K562 treated with DMSO at 1 percent for 4 hours (cell line): ENCODE data around the gene ARHGAP31. TPM values are rescaled to one million over a fixed set of nuclear protein-coding genes. Genes with fewer than 3 reads are reported as not detected.

Source experiments
- total RNA-seq: library from RNA; unstranded; fragments of 300-600 nt; gene quantifications from 2 replicates; pipeline ENCODE4 v1.2.3, GENCODE V29; 2022; ENCODE audit not compliant: insufficient read depth

Gene ARHGAP31, protein sequence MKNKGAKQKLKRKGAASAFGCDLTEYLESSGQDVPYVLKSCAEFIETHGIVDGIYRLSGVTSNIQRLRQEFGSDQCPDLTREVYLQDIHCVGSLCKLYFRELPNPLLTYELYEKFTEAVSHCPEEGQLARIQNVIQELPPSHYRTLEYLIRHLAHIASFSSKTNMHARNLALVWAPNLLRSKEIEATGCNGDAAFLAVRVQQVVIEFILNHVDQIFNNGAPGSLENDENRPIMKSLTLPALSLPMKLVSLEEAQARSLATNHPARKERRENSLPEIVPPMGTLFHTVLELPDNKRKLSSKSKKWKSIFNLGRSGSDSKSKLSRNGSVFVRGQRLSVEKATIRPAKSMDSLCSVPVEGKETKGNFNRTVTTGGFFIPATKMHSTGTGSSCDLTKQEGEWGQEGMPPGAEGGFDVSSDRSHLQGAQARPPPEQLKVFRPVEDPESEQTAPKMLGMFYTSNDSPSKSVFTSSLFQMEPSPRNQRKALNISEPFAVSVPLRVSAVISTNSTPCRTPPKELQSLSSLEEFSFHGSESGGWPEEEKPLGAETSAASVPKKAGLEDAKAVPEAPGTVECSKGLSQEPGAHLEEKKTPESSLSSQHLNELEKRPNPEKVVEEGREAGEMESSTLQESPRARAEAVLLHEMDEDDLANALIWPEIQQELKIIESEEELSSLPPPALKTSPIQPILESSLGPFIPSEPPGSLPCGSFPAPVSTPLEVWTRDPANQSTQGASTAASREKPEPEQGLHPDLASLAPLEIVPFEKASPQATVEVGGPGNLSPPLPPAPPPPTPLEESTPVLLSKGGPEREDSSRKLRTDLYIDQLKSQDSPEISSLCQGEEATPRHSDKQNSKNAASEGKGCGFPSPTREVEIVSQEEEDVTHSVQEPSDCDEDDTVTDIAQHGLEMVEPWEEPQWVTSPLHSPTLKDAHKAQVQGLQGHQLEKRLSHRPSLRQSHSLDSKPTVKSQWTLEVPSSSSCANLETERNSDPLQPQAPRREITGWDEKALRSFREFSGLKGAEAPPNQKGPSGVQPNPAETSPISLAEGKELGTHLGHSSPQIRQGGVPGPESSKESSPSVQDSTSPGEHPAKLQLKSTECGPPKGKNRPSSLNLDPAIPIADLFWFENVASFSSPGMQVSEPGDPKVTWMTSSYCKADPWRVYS (N-terminal part only)
- 0.10 TPM in 1 of 2 replicates, not detected in the other for total RNA-seq

DNA sequence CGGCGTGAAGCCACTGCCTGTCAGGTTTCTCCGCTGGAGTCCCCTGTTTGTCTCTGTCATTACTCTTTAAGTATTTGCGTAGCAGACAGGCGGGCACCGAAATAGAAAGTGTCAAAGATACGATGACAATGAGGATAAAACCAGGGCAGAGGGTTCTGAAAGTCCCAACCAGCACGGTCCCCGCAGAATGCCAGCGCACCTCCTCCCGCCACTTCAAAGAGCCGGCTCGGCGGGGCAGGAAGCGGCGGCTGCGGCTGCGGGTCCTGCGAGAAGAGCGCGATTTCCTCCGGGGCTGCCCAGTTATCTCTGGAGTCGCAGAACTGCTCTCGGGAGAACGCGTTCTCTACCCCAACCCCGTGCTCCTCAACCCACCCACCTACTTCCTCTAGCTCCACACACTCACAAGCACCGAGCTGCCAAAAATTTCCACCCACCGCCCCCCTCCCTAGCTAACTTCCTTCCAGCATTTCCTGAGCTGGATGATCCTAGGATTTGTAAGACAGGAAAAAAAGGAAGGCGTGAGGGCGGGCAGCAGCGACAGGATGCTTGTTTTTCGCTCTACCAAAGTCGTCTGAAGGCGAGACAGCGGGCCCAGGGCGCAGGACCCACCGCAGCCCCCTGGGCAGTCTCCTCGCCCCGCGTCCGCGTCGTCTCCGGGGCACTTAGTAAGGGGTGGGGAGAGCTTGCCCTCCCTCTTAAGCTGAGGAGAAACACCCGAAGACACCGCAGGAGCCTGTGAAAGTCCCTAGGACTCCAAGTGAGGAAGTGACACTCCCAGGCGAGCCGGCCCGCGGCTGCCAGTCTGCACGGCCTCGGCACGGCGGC is at the start of gene ARHGAP31:
TSS of gene ARHGAP31 (plus strand) at position 513 of the 825 bp plus-strand sequence. CDS start 522 bp downstream, outside the sequence.

DNA sequence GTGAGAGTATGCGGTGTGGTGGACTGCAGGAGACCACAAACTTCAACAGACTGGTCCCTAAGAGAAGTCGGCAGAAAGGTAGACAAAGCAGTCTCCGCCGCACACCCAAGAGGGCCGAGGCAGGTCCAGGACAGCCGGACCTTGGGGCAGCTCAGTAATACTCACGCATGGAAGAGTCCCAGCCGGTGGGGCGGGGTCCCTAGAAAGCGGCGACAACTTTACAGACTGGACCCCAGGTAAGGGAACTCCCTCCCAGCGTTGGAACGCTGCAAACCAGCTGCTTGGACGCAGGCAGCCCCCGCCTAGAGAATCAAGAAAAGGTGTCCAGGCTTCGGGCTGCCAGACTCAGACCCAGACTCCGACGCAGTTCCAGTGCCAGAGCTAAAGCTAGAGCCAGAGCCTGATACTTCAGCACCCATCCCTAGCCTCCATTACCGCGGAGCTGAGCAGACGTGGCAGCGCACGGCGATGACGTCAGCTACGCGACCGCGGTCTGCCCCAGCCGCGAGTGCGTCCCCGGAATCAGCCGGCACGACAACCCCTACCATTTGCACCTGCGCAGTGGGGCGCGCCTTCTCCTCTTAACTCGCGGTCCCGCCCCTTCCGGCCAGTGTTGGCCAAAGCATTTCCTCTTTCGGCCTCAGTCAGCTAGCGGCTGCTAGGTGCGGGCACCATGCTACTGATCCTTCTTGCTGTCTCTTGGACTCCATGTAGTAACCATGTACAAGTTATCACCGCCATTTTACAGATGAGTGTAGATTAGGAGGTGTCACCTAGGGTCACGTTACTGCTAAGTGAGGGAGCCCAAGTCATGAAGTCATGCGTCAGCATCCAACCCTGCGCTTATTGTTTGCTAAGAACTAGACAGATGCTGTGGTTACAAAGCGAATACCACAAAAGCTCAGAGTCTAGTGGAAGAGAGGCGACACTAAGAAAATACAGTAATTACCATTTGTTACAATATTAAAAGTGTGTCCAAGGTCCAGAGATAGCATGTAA is 169.3 kb downstream of the ARHGAP31 start, which contains the start of gene TMEM39A:
TSS of gene TMEM39A (minus strand) at position 445 of the 999 bp plus-strand sequence. CDS start 1,541 bp downstream, outside the sequence.

Other genes starting within 250 kb of the ARHGAP31 start
- not detected in 2 replicates for gene TEX55, start 148.2 kb upstream of the ARHGAP31 start, total RNA-seq
- not detected in 2 replicates for gene UPK1B, start 120.8 kb upstream of the ARHGAP31 start, total RNA-seq
- 10.3 and 11.4 TPM in 2 replicates for gene B4GALT4, start 53.5 kb upstream of the ARHGAP31 start, total RNA-seq
- gene TMEM39A, start 169.2 kb downstream of the ARHGAP31 start, total RNA-seq: 18.0 and 19.0 TPM in 2 replicates
- gene POGLUT1, start 174.6 kb downstream of the ARHGAP31 start, total RNA-seq: 5.8 and 6.4 TPM in 2 replicates
- 50.2 and 55.5 TPM in 2 replicates for gene TIMMDC1, start 204.2 kb downstream of the ARHGAP31 start, total RNA-seq